Fibroblast of the aortic adventitia (primary cell): ENCODE data around the gene UVRAG. TPM values are rescaled to one million over a fixed set of nuclear protein-coding genes. Genes with fewer than 3 reads are reported as not detected.

Source experiments
- DNase-seq: peaks from one replicate; pipeline ENCODE4 v3.0.0-alpha.2; 2010; ENCODE audit warnings: low read depth
- H3K4me3 ChIP-seq: 2 replicates; pipeline ENCODE4 v1.5.1; 2011; ENCODE audit warnings: low read depth, mild to moderate bottlenecking, control low read depth, low read length, moderate library complexity
- total RNA-seq: library from RNA; depleted of rRNA; stranded (reverse); fragments of >200 nt; gene quantifications from 2 replicates; pipeline ENCODE4 v1.2.3, GENCODE V29; 2012; ENCODE audit warnings: low replicate concordance
- TF ChIP-seq, protein P1 (sequence below): IDR thresholded peaks from 2 replicates; pipeline ENCODE4 v1.5.1; 2011; ENCODE audit warnings: mild to moderate bottlenecking, low read length, control low read depth, inconsistent platforms; ENCODE audit not compliant: insufficient read depth

UVRAG gene
- total RNA-seq, 1 donor: 21.6 TPM

DNA sequence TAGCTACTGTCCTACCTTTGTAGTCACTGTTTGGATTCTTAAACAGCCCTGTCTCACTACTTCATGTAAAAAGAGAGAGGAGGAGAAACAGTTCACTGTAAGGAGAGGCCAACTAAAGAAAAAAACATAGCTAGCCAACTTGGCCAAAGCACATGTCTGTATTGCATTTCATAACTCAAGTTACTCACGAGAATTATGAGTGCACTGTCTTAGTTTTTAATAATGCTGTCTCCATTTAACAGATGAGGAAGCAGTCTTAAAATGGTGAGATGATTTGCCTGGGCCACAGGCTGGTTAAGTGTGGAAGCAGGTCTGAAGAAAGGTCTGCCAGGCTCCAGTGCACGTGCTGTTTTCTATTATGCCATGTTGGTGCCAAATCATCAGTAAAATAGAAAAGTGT is 104.5 kb downstream of the UVRAG start:
- H3K4me3 ChIP-seq: no peak overlapping the region
- TF ChIP-seq, protein P1, sequence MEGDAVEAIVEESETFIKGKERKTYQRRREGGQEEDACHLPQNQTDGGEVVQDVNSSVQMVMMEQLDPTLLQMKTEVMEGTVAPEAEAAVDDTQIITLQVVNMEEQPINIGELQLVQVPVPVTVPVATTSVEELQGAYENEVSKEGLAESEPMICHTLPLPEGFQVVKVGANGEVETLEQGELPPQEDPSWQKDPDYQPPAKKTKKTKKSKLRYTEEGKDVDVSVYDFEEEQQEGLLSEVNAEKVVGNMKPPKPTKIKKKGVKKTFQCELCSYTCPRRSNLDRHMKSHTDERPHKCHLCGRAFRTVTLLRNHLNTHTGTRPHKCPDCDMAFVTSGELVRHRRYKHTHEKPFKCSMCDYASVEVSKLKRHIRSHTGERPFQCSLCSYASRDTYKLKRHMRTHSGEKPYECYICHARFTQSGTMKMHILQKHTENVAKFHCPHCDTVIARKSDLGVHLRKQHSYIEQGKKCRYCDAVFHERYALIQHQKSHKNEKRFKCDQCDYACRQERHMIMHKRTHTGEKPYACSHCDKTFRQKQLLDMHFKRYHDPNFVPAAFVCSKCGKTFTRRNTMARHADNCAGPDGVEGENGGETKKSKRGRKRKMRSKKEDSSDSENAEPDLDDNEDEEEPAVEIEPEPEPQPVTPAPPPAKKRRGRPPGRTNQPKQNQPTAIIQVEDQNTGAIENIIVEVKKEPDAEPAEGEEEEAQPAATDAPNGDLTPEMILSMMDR: no peak
- peak; percentile 62 for DNase-seq

DNA sequence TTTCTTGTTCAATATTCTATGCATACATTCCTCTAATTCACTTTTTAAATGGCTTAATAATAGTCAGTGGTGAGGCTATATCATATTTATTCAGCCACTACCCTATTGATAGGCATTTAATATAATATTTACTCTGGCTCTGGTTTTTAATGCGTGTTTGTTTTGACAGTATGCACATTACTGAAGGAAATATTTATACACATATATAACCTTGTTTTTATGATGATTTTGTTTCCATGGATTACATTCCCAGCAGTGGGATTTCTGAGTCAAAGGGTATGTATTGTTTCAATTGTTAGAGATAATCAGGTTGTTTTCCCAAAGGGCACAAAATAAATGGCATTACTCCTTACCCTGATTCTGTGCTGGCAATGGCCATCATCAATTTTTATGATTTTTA is 105.8 kb downstream of the UVRAG start:
- no peak overlapping the region for H3K4me3 ChIP-seq
- TF ChIP-seq, protein P1: no peak
- DNase-seq: no peak

DNA sequence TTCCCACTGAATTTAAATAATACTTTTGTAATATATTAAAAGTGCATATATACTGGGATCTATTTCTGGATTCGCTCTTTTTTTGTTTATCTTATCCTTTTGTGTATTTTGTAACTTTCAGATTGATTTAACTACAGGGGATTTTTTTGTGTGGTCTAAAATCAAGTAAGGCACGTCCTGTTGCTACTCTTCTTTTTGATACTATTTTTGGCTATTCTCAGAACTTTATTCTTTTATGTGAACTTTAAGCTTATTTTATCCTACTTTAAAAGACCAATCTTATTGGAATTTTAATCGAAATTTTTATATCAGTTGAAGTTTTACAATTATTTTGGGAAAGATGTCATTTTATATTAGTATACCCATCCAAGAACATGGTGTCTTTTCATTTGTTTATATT is 106.8 kb downstream of the UVRAG start:
- TF ChIP-seq, protein P1: no peak
- no peak for DNase-seq
- no peak overlapping the region for H3K4me3 ChIP-seq

DNA sequence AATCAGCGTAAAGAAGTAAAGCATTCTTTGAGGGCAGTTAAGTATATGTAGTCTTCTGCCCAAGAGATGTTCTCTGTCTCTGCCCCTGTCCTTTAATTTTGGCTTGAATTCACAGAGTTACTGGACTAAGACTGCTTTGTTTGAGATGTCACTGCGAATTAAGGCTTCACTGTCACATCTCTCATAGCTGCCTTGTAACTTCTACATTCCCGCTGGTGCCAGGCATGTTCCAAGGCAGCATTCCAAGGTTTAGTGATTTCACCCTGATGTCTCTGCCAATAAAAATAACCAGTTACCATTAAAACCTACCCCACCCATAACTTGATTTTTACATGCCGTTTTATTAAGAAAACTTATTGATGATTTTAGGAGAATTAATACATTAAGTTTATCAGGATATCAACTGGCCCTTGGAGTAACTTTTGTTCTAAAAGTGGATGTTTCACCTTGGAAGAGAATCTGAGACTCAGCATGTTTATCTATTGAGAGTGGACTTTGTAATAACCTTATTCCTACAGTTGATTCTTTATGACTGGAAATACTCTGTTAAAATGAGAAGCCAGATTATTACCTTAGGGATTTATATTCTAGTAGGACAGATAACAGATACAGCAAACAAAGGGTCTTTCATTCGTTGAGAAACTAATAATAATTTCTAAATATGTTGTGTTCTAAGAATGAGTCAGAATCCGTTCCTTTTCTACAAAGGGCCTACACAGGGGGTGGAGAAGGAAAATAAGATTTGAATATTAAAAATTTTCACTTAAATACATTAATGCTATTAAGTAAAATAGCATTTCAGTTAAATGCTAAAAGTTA is 110.2 kb downstream of the UVRAG start:
- no peak overlapping the region for H3K4me3 ChIP-seq
- peak; percentile 66 for DNase-seq

DNA sequence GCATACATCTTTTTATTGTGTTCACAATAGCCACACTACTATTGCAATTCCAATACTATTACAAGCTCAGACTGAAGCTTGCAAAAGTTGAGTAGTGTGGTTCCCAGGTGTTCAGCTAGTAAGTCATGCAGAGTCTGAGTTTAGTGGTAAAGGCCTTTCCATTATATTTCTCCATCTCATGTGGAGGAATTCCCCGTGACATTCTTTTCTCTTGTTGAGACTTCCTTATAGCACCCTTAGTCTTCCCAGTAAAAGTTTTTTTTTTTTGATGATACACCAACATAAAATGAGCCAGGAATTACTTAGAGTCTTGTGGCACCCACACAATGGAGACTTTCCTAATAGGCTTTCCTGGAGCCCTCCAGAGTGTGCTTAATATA is 110.8 kb downstream of the UVRAG start:
- H3K4me3 ChIP-seq: no peak overlapping the region
- DNase-seq: peak; percentile 26
- TF ChIP-seq, protein P1: no peak

More for the DNA sequence above, 110.2 kb downstream of the UVRAG start:
- TF ChIP-seq, protein P1: no peak

DNA sequence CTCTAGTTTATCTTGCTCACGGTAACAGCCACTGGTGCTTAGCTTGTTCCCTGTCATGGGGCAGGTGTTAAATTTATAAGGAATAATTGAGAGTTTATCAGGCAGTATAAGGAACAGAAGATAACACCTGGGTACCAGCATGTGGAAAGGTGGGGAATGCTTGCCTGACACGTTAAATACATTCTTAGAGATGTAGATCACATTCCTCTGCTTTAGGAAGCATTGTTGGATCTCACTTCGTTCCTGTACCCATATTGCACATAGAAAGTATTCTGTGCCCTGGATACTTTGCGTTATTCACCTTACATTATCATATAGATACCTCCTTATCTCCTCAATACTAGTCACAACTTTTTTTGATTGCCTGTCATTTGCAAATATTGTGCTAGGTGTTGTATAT is 114.7 kb downstream of the UVRAG start:
- no peak overlapping the region for H3K4me3 ChIP-seq
- DNase-seq: no peak
- TF ChIP-seq, protein P1: no peak

DNA sequence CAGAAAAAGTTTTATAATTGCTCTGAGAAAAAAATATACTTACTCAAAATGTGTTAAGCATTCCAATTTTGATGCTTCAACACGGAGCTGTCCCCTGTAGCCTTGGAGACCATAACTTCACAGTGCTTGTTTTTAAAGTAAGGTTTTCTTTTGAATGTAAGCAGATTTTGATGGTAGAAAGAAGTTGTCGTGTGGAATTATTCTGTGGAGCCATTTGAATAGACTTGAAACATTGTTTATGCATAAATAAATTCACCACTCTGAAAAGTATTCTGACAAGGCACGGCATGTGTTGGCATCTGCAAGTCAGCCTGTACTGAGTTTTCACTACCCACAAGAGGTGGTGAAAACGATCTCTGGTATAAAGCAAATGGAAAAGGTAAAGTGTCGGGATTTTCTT is 115.5 kb downstream of the UVRAG start:
- H3K4me3 ChIP-seq: no peak overlapping the region
- TF ChIP-seq, protein P1: no peak
- DNase-seq: no peak
